Testis (tissue), 3 donors: ENCODE results near the gene ANKRD60. TPM values are rescaled to one million over a fixed set of nuclear protein-coding genes. Genes with fewer than 3 reads are reported as not detected.

Experiments used
- DNase-seq: peaks from one replicate; pipeline ENCODE4 v3.0.0-alpha.2; 2019
- H3K27ac ChIP-seq, 2 donors: fragments of 200-600 bp; sonication (generic); one replicate each; pipeline ENCODE4 v1.5.1; 2019
- H3K27me3 ChIP-seq: fragments of 200-600 bp; sonication (generic); one replicate; pipeline ENCODE4 v1.5.1; 2019
- H3K36me3 ChIP-seq: fragments of 200-600 bp; sonication (generic); one replicate; pipeline ENCODE4 v1.5.1; 2017; ENCODE audit warnings: low read depth; ENCODE audit errors: missing control alignments
- H3K4me1 ChIP-seq: fragments of 200-600 bp; sonication (generic); one replicate; pipeline ENCODE4 v1.5.1; 2019
- H3K4me3 ChIP-seq, 2 donors: fragments of 200-600 bp; sonication (generic); one replicate each; pipeline ENCODE4 v1.5.1; 2017 to 2019
- H3K9me3 ChIP-seq: fragments of 200-600 bp; sonication (generic); one replicate; pipeline ENCODE4 v1.5.1; 2017
- CTCF ChIP-seq, 3 experiments: fragments of 450-650 bp in 2 of 3; fragments of 200-600 bp in 1 of 3; sonication (generic) in 1 of 3; IDR thresholded peaks; one replicate each; pipeline ENCODE4 v1.5.1; 2016 to 2019; ENCODE audit warnings: antibody characterized with exemption in 3 of 3, mild to moderate bottlenecking in 2 of 3, moderate library complexity in 1 of 3
- POLR2A ChIP-seq: fragments of 450-650 bp; IDR thresholded peaks from one replicate; pipeline ENCODE4 v1.6.1; 2017; ENCODE audit warnings: antibody characterized with exemption, mild to moderate bottlenecking, moderate library complexity
- WGBS, 2 donors: methylation state at CpG; one replicate each; pipeline ENCODE4 v1.1.5; 2018; 5-methylcytosine and 5-hydroxymethylcytosine counted together
- intact Hi-C: fragments of 100-400 bp; cut with DNase I; formaldehyde crosslinking; loops from one replicate; pipeline ENCODE4 v1.15.1; 2023; ENCODE audit warnings: low total_unique reads
- polyA plus RNA-seq: library from polyadenylated mRNA; stranded (reverse); fragments of 350-450 nt; fragmentation: Illumina TruSeq; extraction: RNeasy Lipid Tissue Mini Kit (QIAGEN cat#74804); gene quantifications from one replicate; pipeline ENCODE4 v1.2.3, GENCODE V29; 2014; ENCODE audit warnings: low read depth, low replicate concordance; ENCODE audit not compliant: insufficient read depth
- total RNA-seq, 2 donors: library from RNA; depleted of rRNA; stranded (reverse); fragments of >200 nt; gene quantifications; one replicate each; pipeline ENCODE4 v1.2.3, GENCODE V29; 2016

ANKRD60 gene
- total and polyA plus RNA-seq, 3 donors from 2014 or later, result 3.0 to 8.0 (median 7.7) TPM

GRCh38 chr20:58245181-58245891, 16.9 kb upstream of the ANKRD60 start:
- H3K27me3 ChIP-seq, result no peaks in the 10 kb centered on the region
- TF ChIP-seq CTCF (IDR thresholded peaks at IDR 0.05), result no peak
- TF ChIP-seq POLR2A, result no peak
- no peaks in the 10 kb centered on the region for H3K4me1 ChIP-seq
- H3K27ac ChIP-seq, result no peak overlapping the region
- H3K9me3 ChIP-seq, result no peaks in the 10 kb centered on the region
- WGBS, 2 donors, result 94 to 95% methylated on average over 10 of the region's 10 CpGs
- no peak for DNase-seq
- H3K4me3 ChIP-seq, result no peak overlapping the region
- intact Hi-C loops, result no loop called here
- no peaks in the 10 kb centered on the region for H3K36me3 ChIP-seq

GRCh38 chr20:58244517-58245030, 16.1 kb upstream of the ANKRD60 start:
- TF ChIP-seq POLR2A, result no peak
- TF ChIP-seq CTCF (IDR thresholded peaks at IDR 0.05), result no peak
- Histone ChIP-seq H3K4me3 (no peak overlapping the region), H3K9me3 (no peaks in the 10 kb centered on the region), H3K4me1 (no peaks in the 10 kb centered on the region), H3K27ac (no peak overlapping the region), H3K27me3 (no peaks in the 10 kb centered on the region), H3K36me3 (no peaks in the 10 kb centered on the region)
- no peak for DNase-seq
- WGBS, 2 donors, result 95% methylated on average over 7 of the region's 7 CpGs
- intact Hi-C loops, result no loop called here

GRCh38 chr20:58243653-58244410, 15.4 kb upstream of the ANKRD60 start:
- DNase-seq, result no peak
- no peaks in the 10 kb centered on the region for H3K9me3 ChIP-seq
- no peaks in the 10 kb centered on the region for H3K36me3 ChIP-seq
- WGBS, 2 donors, result 87 to 88% methylated on average over 9 of the region's 9 CpGs
- H3K4me1 ChIP-seq, result no peaks in the 10 kb centered on the region
- H3K27me3 ChIP-seq, result no peaks in the 10 kb centered on the region
- no peak overlapping the region for H3K27ac ChIP-seq
- intact Hi-C loops, result no loop called here
- H3K4me3 ChIP-seq, result no peak overlapping the region
- TF ChIP-seq CTCF (IDR thresholded peaks at IDR 0.05) (no peak), POLR2A (no peak)

- no peak for TF ChIP-seq POLR2A
- TF ChIP-seq CTCF (IDR thresholded peaks at IDR 0.05), result no peak
- no peaks in the 10 kb centered on the region for H3K36me3 ChIP-seq
- no peak for DNase-seq
- H3K27me3 ChIP-seq, result no peaks in the 10 kb centered on the region
- H3K27ac ChIP-seq, result no peak overlapping the region
- 94 to 95% methylated on average over 5 of the region's 5 CpGs for WGBS, 2 donors
- H3K9me3 ChIP-seq, result no peaks in the 10 kb centered on the region
- intact Hi-C loops, result no loop called here
- H3K4me3 ChIP-seq, result no peak overlapping the region
- H3K4me1 ChIP-seq, result no peaks in the 10 kb centered on the region
Measured at GRCh38 chr20:58242824-58243223, 14.4 kb upstream of the ANKRD60 start.
